ENCODE data around the gene TTC38.

The TTC38 gene

GRCh38 chr22:46267431-46268279 lies at the start of gene TTC38:
Gene TTC38, plus strand, starts transcription at chr22:46268008. Its CDS starts 32 bp downstream, at chr22:46268040.
- peak; percentile 39 for DNase-seq (ENCODE audit: low read depth)

- DNase-seq (ENCODE audit: low read depth), result no peak
These were observed 48.2 kb upstream of the TTC38 start for GRCh38 chr22:46219636-46220035.

GRCh38 chr22:46220921-46221320 lies 46.9 kb upstream of the TTC38 start:
- DNase-seq (ENCODE audit: low read depth), result no peak

- no peak for DNase-seq (ENCODE audit: low read depth)
These were observed 43.5 kb upstream of the TTC38 start for GRCh38 chr22:46224044-46224897.

GRCh38 chr22:46224898-46225290 lies 42.9 kb upstream of the TTC38 start:
- DNase-seq (ENCODE audit: low read depth), result no peak

GRCh38 chr22:46225631-46226030 lies 42.2 kb upstream of the TTC38 start:
- DNase-seq (ENCODE audit: low read depth), result no peak

GRCh38 chr22:46226577-46226976 lies 41.2 kb upstream of the TTC38 start:
- no peak for DNase-seq (ENCODE audit: low read depth)

GRCh38 chr22:46229701-46230100 lies 38.1 kb upstream of the TTC38 start:
- DNase-seq (ENCODE audit: low read depth), result no peak

GRCh38 chr22:46230262-46230901 lies 37.4 kb upstream of the TTC38 start:
- no peak for DNase-seq (ENCODE audit: low read depth)

GRCh38 chr22:46233231-46233630 lies 34.6 kb upstream of the TTC38 start:
- no peak for DNase-seq (ENCODE audit: low read depth)

GRCh38 chr22:46234969-46235368 lies 32.8 kb upstream of the TTC38 start:
- DNase-seq (ENCODE audit: low read depth), result no peak

GRCh38 chr22:46237453-46238124 lies 30.2 kb upstream of the TTC38 start:
- no peak for DNase-seq (ENCODE audit: low read depth)

GRCh38 chr22:46238541-46238940 lies 29.3 kb upstream of the TTC38 start:
- no peak for DNase-seq (ENCODE audit: low read depth)

- no peak for DNase-seq (ENCODE audit: low read depth)
These were observed 28.4 kb upstream of the TTC38 start for GRCh38 chr22:46239261-46240048.

GRCh38 chr22:46240073-46240472 lies 27.7 kb upstream of the TTC38 start:
- no peak for DNase-seq (ENCODE audit: low read depth)

- DNase-seq (ENCODE audit: low read depth), result no peak
These were observed 27.3 kb upstream of the TTC38 start for GRCh38 chr22:46240506-46240905.

- no peak for DNase-seq (ENCODE audit: low read depth)
These were observed 26.9 kb upstream of the TTC38 start for GRCh38 chr22:46240907-46241306.

GRCh38 chr22:46241396-46242007 lies 26.3 kb upstream of the TTC38 start:
- no peak for DNase-seq (ENCODE audit: low read depth)

- no peak for DNase-seq (ENCODE audit: low read depth)
These were observed 25.7 kb upstream of the TTC38 start for GRCh38 chr22:46242076-46242475.

GRCh38 chr22:46244771-46245170 lies 23.0 kb upstream of the TTC38 start:
- no peak for DNase-seq (ENCODE audit: low read depth)

- no peak for DNase-seq (ENCODE audit: low read depth)
These were observed 22.3 kb upstream of the TTC38 start for GRCh38 chr22:46245511-46245910.
